ENCODE data around the gene LRIG1. TPM values are rescaled to one million over a fixed set of nuclear protein-coding genes. Genes with fewer than 3 reads are reported as not detected.

The LRIG1 gene
- total and polyA plus RNA-seq, 2 donors (not counting 1 experiment from before 2014, with no cell fraction given): 27.9 to 104 TPM

- H3K27ac ChIP-seq (ENCODE audit: insufficient read depth, low read length): no peak overlapping the region
- no peaks in the 10 kb centered on the region for H4K20me1 ChIP-seq (ENCODE audit: control insufficient read depth, extremely low read depth, insufficient read depth, low read length)
- H3K79me2 ChIP-seq (ENCODE audit: control insufficient read depth, insufficient read depth, low read length): no peaks in the 10 kb centered on the region
- H2AFZ ChIP-seq (ENCODE audit: low read length): no peak overlapping the region
- peaks cover under 1% of the 10 kb centered on the region for H3K27me3 ChIP-seq (ENCODE audit: control insufficient read depth, insufficient read depth, low read length)
- no peak overlapping the region for H3K4me2 ChIP-seq (ENCODE audit: extremely low read depth, insufficient read depth, low read length)
- DNase-seq (ENCODE audit: low read depth in 2 of 2): no peak
- no peak overlapping the region for H3K9ac ChIP-seq (ENCODE audit: insufficient read depth, low read length)
- H3K4me1 ChIP-seq (ENCODE audit: control insufficient read depth, extremely low read depth, insufficient read depth, low read length): no peaks in the 10 kb centered on the region
- H3K36me3 ChIP-seq (ENCODE audit: control insufficient read depth, insufficient read depth, low read length): no peaks in the 10 kb centered on the region
- no peak overlapping the region for H3K4me3 ChIP-seq (replicated peaks in 1 of 4; ENCODE audit: control extremely low read depth in 1 of 4, insufficient read depth in 1 of 4, low read depth in 3 of 4, low read length in 4 of 4)
- TF ChIP-seq CTCF (conservative IDR thresholded peaks at IDR 0.05 in 1 of 2, IDR thresholded peaks at IDR 0.05 in 1 of 2; ENCODE audit: low read depth in 1 of 2, low read length in 2 of 2): no peak
- no peak for TF ChIP-seq EZH2 (IDR thresholded peaks at IDR 0.05; ENCODE audit: low read length, missing control alignments)
- H3K9me3 ChIP-seq (ENCODE audit: control insufficient read depth, insufficient read depth, low read depth, low read length): no peaks in the 10 kb centered on the region
Observed at GRCh38 chr3:66518126-66518525, 17.3 kb upstream of the LRIG1 start.

DNA sequence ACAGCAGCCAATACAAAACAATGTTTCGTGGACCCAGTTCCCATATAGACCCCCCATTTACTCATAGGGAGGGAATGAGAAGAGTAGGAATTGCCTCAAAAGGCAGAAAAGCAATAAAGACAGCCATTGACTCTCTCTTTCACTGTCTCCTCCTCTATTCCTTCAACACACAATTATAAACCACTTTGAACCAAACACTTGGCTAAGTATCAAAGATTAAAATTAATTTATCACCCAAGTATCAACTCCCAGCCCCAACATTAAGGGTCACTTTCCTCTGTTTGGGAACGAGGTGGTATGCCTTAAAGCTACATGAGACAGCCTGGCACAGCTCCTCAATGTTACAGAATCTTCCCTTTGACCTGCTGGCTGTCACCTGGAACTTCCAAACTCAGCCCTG is 16.4 kb upstream of the LRIG1 start:
- Histone ChIP-seq H3K4me1 (ENCODE audit: control insufficient read depth, extremely low read depth, insufficient read depth, low read length) (no peaks in the 10 kb centered on the region), H3K9ac (ENCODE audit: insufficient read depth, low read length) (no peak overlapping the region), H3K27ac (ENCODE audit: insufficient read depth, low read length) (no peak overlapping the region), H3K79me2 (ENCODE audit: control insufficient read depth, insufficient read depth, low read length) (no peaks in the 10 kb centered on the region), H3K36me3 (ENCODE audit: control insufficient read depth, insufficient read depth, low read length) (no peaks in the 10 kb centered on the region), H3K27me3 (ENCODE audit: control insufficient read depth, insufficient read depth, low read length) (peaks cover 2% of the 10 kb centered on the region), H4K20me1 (ENCODE audit: control insufficient read depth, extremely low read depth, insufficient read depth, low read length) (no peaks in the 10 kb centered on the region), H2AFZ (ENCODE audit: low read length) (no peak overlapping the region), H3K9me3 (ENCODE audit: control insufficient read depth, insufficient read depth, low read depth, low read length) (no peaks in the 10 kb centered on the region), H3K4me2 (ENCODE audit: extremely low read depth, insufficient read depth, low read length) (no peak overlapping the region), H3K4me3 (replicated peaks in 1 of 4; ENCODE audit: control extremely low read depth in 1 of 4, insufficient read depth in 1 of 4, low read depth in 3 of 4, low read length in 4 of 4) (no peak overlapping the region)
- TF ChIP-seq EZH2 (IDR thresholded peaks at IDR 0.05; ENCODE audit: low read length, missing control alignments) (no peak), CTCF (conservative IDR thresholded peaks at IDR 0.05 in 1 of 2, IDR thresholded peaks at IDR 0.05 in 1 of 2; ENCODE audit: low read depth in 1 of 2, low read length in 2 of 2) (no peak)
- no peak for DNase-seq (ENCODE audit: low read depth in 2 of 2)

- no peaks in the 10 kb centered on the region for H3K4me1 ChIP-seq (ENCODE audit: control insufficient read depth, extremely low read depth, insufficient read depth, low read length)
- H3K36me3 ChIP-seq (ENCODE audit: control insufficient read depth, insufficient read depth, low read length): no peaks in the 10 kb centered on the region
- H3K27ac ChIP-seq (ENCODE audit: insufficient read depth, low read length): no peak overlapping the region
- no peaks in the 10 kb centered on the region for H3K79me2 ChIP-seq (ENCODE audit: control insufficient read depth, insufficient read depth, low read length)
- H3K4me2 ChIP-seq (ENCODE audit: extremely low read depth, insufficient read depth, low read length): no peak overlapping the region
- no peaks in the 10 kb centered on the region for H4K20me1 ChIP-seq (ENCODE audit: control insufficient read depth, extremely low read depth, insufficient read depth, low read length)
- no peaks in the 10 kb centered on the region for H3K9me3 ChIP-seq (ENCODE audit: control insufficient read depth, insufficient read depth, low read depth, low read length)
- H2AFZ ChIP-seq (ENCODE audit: low read length): no peak overlapping the region
- peaks cover 8% of the 10 kb centered on the region for H3K27me3 ChIP-seq (ENCODE audit: control insufficient read depth, insufficient read depth, low read length)
- DNase-seq (ENCODE audit: low read depth in 2 of 2): no peak
- no peak overlapping the region for H3K4me3 ChIP-seq (replicated peaks in 1 of 4; ENCODE audit: control extremely low read depth in 1 of 4, insufficient read depth in 1 of 4, low read depth in 3 of 4, low read length in 4 of 4)
- H3K9ac ChIP-seq (ENCODE audit: insufficient read depth, low read length): no peak overlapping the region
- TF ChIP-seq CTCF (conservative IDR thresholded peaks at IDR 0.05 in 1 of 2, IDR thresholded peaks at IDR 0.05 in 1 of 2; ENCODE audit: low read depth in 1 of 2, low read length in 2 of 2): no peak
Observed at GRCh38 chr3:66508461-66508860, 7.6 kb upstream of the LRIG1 start.
